Loucy (cell line): ENCODE results near the gene KNDC1.

ENCODE experiments used
- H2AFZ ChIP-seq: fragments of 200-600 bp; sonication (generic); 2 replicates; pipeline ENCODE4 v1.6.0; 2016; ENCODE audit warnings: antibody characterized with exemption, mild to moderate bottlenecking, low read length, moderate library complexity
- H3F3A ChIP-seq: fragments of 200-600 bp; 2 replicates; pipeline ENCODE4 v1.6.0; 2016; ENCODE audit warnings: antibody characterized with exemption, low read depth, mild to moderate bottlenecking
- H3K27me3 ChIP-seq: fragments of 200-600 bp; sonication (generic); 2 replicates; pipeline ENCODE4 v1.6.1; 2014; ENCODE audit warnings: low read length, mild to moderate bottlenecking; ENCODE audit not compliant: insufficient read depth, poor library complexity, severe bottlenecking
- H3K36me3 ChIP-seq: fragments of 200-600 bp; sonication (generic); 2 replicates; pipeline ENCODE4 v1.6.1; 2016; ENCODE audit warnings: low read length; ENCODE audit not compliant: insufficient read depth
- H3K4me1 ChIP-seq: fragments of 200-600 bp; sonication (generic); 2 replicates; pipeline ENCODE4 v1.5.1; 2014; ENCODE audit warnings: low read length, mild to moderate bottlenecking; ENCODE audit not compliant: insufficient read depth, poor library complexity, severe bottlenecking
- H3K4me2 ChIP-seq: fragments of 200-600 bp; sonication (generic); 2 replicates; pipeline ENCODE4 v1.6.0; 2014; ENCODE audit warnings: antibody characterized with exemption, low read length, low read depth, mild to moderate bottlenecking; ENCODE audit not compliant: poor library complexity, severe bottlenecking
- H3K4me3 ChIP-seq: fragments of 200-600 bp; sonication (generic); 2 replicates; pipeline ENCODE4 v1.5.1; 2014; ENCODE audit warnings: low read length, mild to moderate bottlenecking, mixed read lengths; ENCODE audit not compliant: poor library complexity, severe bottlenecking
- H3K79me2 ChIP-seq: fragments of 200-600 bp; sonication (generic); 2 replicates; pipeline ENCODE4 v1.6.1; 2014; ENCODE audit warnings: low read length; ENCODE audit not compliant: insufficient read depth
- H3K9ac ChIP-seq: fragments of 200-600 bp; sonication (generic); 2 replicates; pipeline ENCODE4 v1.6.0; 2014; ENCODE audit warnings: mild to moderate bottlenecking, low read depth, low read length, moderate library complexity; ENCODE audit not compliant: poor library complexity, severe bottlenecking
- H3K9me2 ChIP-seq: fragments of 200-600 bp; sonication (generic); replicated peaks from 2 replicates; pipeline ENCODE4 v1.6.1; 2016; ENCODE audit warnings: low read depth, low read length, mixed read lengths
- H3K9me3 ChIP-seq: fragments of 200-600 bp; sonication (generic); 2 replicates; pipeline ENCODE4 v1.6.1; 2014; ENCODE audit warnings: mild to moderate bottlenecking, antibody characterized with exemption, low read length, low read depth; ENCODE audit not compliant: insufficient read depth
- H4K20me1 ChIP-seq: fragments of 200-600 bp; sonication (generic); 2 replicates; pipeline ENCODE4 v1.6.0; 2014; ENCODE audit warnings: antibody characterized with exemption, low read length, mild to moderate bottlenecking; ENCODE audit not compliant: insufficient read depth, poor library complexity, severe bottlenecking
- EZH2phosphoT487 ChIP-seq: fragments of 200-600 bp; IDR thresholded peaks from 2 replicates; pipeline ENCODE4 v1.6.1; 2018; ENCODE audit warnings: antibody characterized with exemption, mild to moderate bottlenecking, moderate library complexity, borderline replicate concordance
- TF ChIP-seq, protein P1 (sequence below): fragments of 200-600 bp; sonication (generic); conservative IDR thresholded peaks from 2 replicates; pipeline ENCODE4 v1.5.1; 2014; ENCODE audit warnings: mild to moderate bottlenecking, antibody characterized with exemption, low read length

The KNDC1 gene

DNA sequence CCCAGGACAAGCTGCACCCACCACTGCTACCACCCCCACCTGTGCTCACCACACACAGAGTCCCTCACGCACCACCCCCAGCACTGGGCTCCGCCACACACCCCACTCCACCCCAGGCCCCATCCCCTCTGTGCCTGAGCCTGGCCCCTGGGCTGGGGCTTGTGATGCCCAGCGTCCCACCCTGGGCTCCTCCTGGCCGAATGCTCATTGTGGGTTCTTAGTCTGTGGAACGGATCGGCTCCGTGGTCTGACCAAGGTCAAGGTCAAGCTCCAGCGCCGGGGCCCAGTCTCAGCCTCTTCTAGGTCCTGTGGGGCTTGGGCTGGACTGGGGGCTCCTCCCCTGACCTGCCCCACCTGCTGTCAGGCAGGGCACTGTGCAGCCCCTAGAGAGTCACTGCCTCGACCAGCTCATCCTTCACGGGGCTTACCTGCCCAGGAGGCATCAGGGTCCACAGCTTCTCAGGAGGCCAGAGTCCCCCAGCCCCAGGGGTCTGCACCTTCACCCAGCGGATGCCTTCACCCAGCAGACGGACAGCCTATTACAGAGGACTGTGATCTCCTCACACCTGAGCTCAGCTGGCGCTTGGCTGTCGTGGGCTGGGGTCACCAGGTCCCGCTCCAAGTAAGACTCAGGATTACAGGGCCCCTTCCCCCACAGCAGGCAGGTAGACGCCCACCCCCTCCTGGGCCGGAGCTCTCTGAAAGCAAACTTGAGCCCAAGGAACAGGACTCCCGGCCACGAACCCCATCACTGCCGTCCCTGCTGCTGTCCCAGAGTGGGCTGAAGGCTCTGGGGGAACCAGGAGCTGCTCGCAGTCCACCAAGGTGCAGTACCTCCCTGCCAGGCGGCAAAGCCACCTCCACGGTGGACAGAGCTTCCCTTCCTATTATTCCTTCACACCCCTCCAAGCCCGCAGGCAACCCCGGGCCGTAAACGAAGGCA, 54.7 kb downstream of the KNDC1 start:
- no peak overlapping the region for H3K4me2 ChIP-seq
- H3K9ac ChIP-seq, result no peak overlapping the region
- peaks cover 14% of the 10 kb centered on the region; the same call in 1 of the 2 replicates for H3K9me3 ChIP-seq
- H3K36me3 ChIP-seq, result no peaks in the 10 kb centered on the region
- no peaks in the 10 kb centered on the region for H3K4me1 ChIP-seq
- no peaks in the 10 kb centered on the region for H3K9me2 ChIP-seq
- no peaks in the 10 kb centered on the region for H3F3A ChIP-seq
- H3K4me3 ChIP-seq, result no peak overlapping the region
- H4K20me1 ChIP-seq, result no peaks in the 10 kb centered on the region
- no peaks in the 10 kb centered on the region for H3K27me3 ChIP-seq
- TF ChIP-seq EZH2phosphoT487, result no peak
- TF ChIP-seq, protein P1, sequence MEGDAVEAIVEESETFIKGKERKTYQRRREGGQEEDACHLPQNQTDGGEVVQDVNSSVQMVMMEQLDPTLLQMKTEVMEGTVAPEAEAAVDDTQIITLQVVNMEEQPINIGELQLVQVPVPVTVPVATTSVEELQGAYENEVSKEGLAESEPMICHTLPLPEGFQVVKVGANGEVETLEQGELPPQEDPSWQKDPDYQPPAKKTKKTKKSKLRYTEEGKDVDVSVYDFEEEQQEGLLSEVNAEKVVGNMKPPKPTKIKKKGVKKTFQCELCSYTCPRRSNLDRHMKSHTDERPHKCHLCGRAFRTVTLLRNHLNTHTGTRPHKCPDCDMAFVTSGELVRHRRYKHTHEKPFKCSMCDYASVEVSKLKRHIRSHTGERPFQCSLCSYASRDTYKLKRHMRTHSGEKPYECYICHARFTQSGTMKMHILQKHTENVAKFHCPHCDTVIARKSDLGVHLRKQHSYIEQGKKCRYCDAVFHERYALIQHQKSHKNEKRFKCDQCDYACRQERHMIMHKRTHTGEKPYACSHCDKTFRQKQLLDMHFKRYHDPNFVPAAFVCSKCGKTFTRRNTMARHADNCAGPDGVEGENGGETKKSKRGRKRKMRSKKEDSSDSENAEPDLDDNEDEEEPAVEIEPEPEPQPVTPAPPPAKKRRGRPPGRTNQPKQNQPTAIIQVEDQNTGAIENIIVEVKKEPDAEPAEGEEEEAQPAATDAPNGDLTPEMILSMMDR, result no peak
- H3K79me2 ChIP-seq, result no peaks in the 10 kb centered on the region
- no peak overlapping the region for H2AFZ ChIP-seq

DNA sequence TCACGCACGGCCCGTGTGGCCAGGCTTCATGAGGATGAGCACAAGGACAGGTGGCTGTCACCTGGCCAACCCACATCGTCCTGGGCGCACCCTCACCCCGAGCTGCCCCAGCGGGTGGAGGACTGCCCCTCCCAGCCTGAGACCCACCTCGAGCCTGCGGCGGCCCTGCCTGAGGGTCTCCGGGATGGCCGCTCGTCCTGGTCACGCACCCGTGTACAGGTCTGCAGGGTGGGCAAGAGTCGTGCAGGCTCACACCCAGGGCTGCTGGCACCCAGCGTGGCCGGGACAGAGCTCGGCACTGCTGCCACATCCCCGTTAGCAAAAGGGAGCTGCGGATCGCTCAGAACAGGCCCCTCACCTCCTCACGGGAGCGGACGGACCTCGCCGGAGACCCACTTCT, 55.6 kb downstream of the KNDC1 start:
- H2AFZ ChIP-seq, result no peak overlapping the region
- no peaks in the 10 kb centered on the region for H3F3A ChIP-seq
- no peaks in the 10 kb centered on the region for H4K20me1 ChIP-seq
- no peak overlapping the region for H3K4me3 ChIP-seq
- H3K79me2 ChIP-seq, result no peaks in the 10 kb centered on the region
- no peak overlapping the region for H3K9ac ChIP-seq
- no peak overlapping the region for H3K4me2 ChIP-seq
- no peaks in the 10 kb centered on the region for H3K36me3 ChIP-seq
- peaks cover 14% of the 10 kb centered on the region; the same call in 1 of the 2 replicates for H3K9me3 ChIP-seq
- TF ChIP-seq, protein P1, result no peak
- TF ChIP-seq EZH2phosphoT487, result no peak
- H3K4me1 ChIP-seq, result no peaks in the 10 kb centered on the region
- no peaks in the 10 kb centered on the region for H3K27me3 ChIP-seq
- H3K9me2 ChIP-seq, result no peaks in the 10 kb centered on the region

DNA sequence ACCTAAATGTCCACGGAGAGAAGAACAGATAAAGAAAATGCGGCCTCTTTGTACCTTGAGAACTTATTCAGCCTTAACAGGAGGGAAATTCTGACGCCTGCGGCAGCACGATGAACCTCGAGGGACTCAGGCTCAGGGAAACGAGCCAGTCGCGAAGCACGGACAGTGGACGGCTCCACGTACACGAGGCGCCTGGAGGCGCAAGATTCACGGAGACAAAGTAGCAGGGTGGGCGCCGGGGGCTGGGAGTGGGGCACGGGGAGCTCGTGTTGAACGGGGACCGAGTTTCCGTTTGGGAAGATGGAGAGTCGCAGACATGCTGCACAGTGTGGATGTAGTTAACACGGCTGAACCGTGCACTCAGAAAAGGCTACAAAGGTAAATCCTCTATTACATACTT, 56.8 kb downstream of the KNDC1 start:
- H3K4me3 ChIP-seq, result no peak overlapping the region
- peaks cover 14% of the 10 kb centered on the region; the same call in 1 of the 2 replicates for H3K9me3 ChIP-seq
- no peaks in the 10 kb centered on the region for H3K36me3 ChIP-seq
- H3K79me2 ChIP-seq, result no peaks in the 10 kb centered on the region
- H4K20me1 ChIP-seq, result no peaks in the 10 kb centered on the region
- H3K9me2 ChIP-seq, result no peaks in the 10 kb centered on the region
- TF ChIP-seq EZH2phosphoT487, result no peak
- TF ChIP-seq, protein P1, result no peak
- no peaks in the 10 kb centered on the region for H3F3A ChIP-seq
- H3K4me1 ChIP-seq, result no peaks in the 10 kb centered on the region
- no peak overlapping the region for H2AFZ ChIP-seq
- H3K27me3 ChIP-seq, result no peaks in the 10 kb centered on the region
- no peak overlapping the region for H3K9ac ChIP-seq
- H3K4me2 ChIP-seq, result no peak overlapping the region
